ENCODE data around the gene TNNI3K. TPM values are rescaled to one million over a fixed set of nuclear protein-coding genes. Genes with fewer than 3 reads are reported as not detected.

TNNI3K gene
- total and polyA plus RNA-seq, 4 donors, result 0.41 to 1.4 TPM; not detected in 2

- 96% methylated on average over 24 of the region's 24 CpGs for WGBS, 2 donors
- Histone ChIP-seq H3K4me3 (no peak overlapping the region), H3K9me3 (ENCODE audit: control insufficient read depth in 4 of 4, insufficient read depth in 3 of 4, low read length in 3 of 4) (no peaks in the 10 kb centered on the region), H3K9ac (ENCODE audit: insufficient read depth in 1 of 2, low read length in 2 of 2) (no peak overlapping the region), H3K27me3 (ENCODE audit: control insufficient read depth in 3 of 3, insufficient read depth in 3 of 3, low read length in 2 of 3) (no peaks in the 10 kb centered on the region), H3K4me1 (ENCODE audit: control insufficient read depth in 5 of 5, insufficient read depth in 5 of 5, low read length in 5 of 5) (peaks cover 0 to 7% (median 0%) of the 10 kb centered on the region in 5 donors), H3K27ac (ENCODE audit: low read depth in 1 of 2, low read length in 1 of 2) (no peak overlapping the region), H3K36me3 (ENCODE audit: control insufficient read depth in 4 of 4, insufficient read depth in 4 of 4, low read length in 4 of 4) (no peaks in the 10 kb centered on the region)
- no peak for TF ChIP-seq CTCF (IDR thresholded peaks at IDR 0.05; ENCODE audit: control extremely low read depth, extremely low read depth)
- ATAC-seq (ENCODE audit: insufficient read depth, low FRiP score), result no peak
- no peak for DNase-seq
Measured at GRCh38 chr1:74465193-74465681, 230.1 kb downstream of the TNNI3K start.

GRCh38 chr1:74467786-74468377 is 232.7 kb downstream of the TNNI3K start:
- no peak overlapping the region for H3K9ac ChIP-seq (ENCODE audit: insufficient read depth in 1 of 2, low read length in 2 of 2)
- no peaks in the 10 kb centered on the region for H3K9me3 ChIP-seq (ENCODE audit: control insufficient read depth in 4 of 4, insufficient read depth in 3 of 4, low read length in 3 of 4)
- no peak overlapping the region for H3K4me3 ChIP-seq
- H3K36me3 ChIP-seq (ENCODE audit: control insufficient read depth in 4 of 4, insufficient read depth in 4 of 4, low read length in 4 of 4), result no peaks in the 10 kb centered on the region
- 76 to 87% methylated on average over 3 of the region's 3 CpGs for WGBS, 2 donors
- ATAC-seq (ENCODE audit: insufficient read depth, low FRiP score) (no peak), DNase-seq (peak in 2 of 3 donors; percentile 5 to 9)
- peaks cover 0 to 7% (median 0%) of the 10 kb centered on the region in 5 donors for H3K4me1 ChIP-seq (ENCODE audit: control insufficient read depth in 5 of 5, insufficient read depth in 5 of 5, low read length in 5 of 5)
- peak overlapping the region in 1 of 2 donors; percentile 74 for H3K27ac ChIP-seq (ENCODE audit: low read depth in 1 of 2, low read length in 1 of 2)
- no peak for TF ChIP-seq CTCF (IDR thresholded peaks at IDR 0.05; ENCODE audit: control extremely low read depth, extremely low read depth)
- H3K27me3 ChIP-seq (ENCODE audit: control insufficient read depth in 3 of 3, insufficient read depth in 3 of 3, low read length in 2 of 3), result no peaks in the 10 kb centered on the region

GRCh38 chr1:74468982-74469603 is 233.9 kb downstream of the TNNI3K start:
- no peak for ATAC-seq (ENCODE audit: insufficient read depth, low FRiP score)
- Histone ChIP-seq H3K4me3 (no peak overlapping the region), H3K36me3 (ENCODE audit: control insufficient read depth in 4 of 4, insufficient read depth in 4 of 4, low read length in 4 of 4) (no peaks in the 10 kb centered on the region), H3K27me3 (ENCODE audit: control insufficient read depth in 3 of 3, insufficient read depth in 3 of 3, low read length in 2 of 3) (no peaks in the 10 kb centered on the region), H3K9me3 (ENCODE audit: control insufficient read depth in 4 of 4, insufficient read depth in 3 of 4, low read length in 3 of 4) (no peaks in the 10 kb centered on the region), H3K9ac (ENCODE audit: insufficient read depth in 1 of 2, low read length in 2 of 2) (no peak overlapping the region), H3K4me1 (ENCODE audit: control insufficient read depth in 5 of 5, insufficient read depth in 5 of 5, low read length in 5 of 5) (peaks cover 0 to 7% (median 0%) of the 10 kb centered on the region in 5 donors), H3K27ac (ENCODE audit: low read depth in 1 of 2, low read length in 1 of 2) (peak overlapping the region in 1 of 2 donors; percentile 33)
- TF ChIP-seq CTCF (IDR thresholded peaks at IDR 0.05; ENCODE audit: control extremely low read depth, extremely low read depth), result no peak
- DNase-seq, result peak in 2 of 3 donors; percentile 56 to 65
- 6 to 12% methylated on average over 2 of the region's 2 CpGs for WGBS, 2 donors

All from lung (tissue), 12 donors.